GM12875 (cell line): ENCODE measurements around the gene SINHCAF.

ENCODE experiments used
- H3K4me3 ChIP-seq: one replicate; pipeline ENCODE4 v1.5.1; 2011; ENCODE audit warnings: low read depth, low read length, control low read depth
- CTCF ChIP-seq: IDR thresholded peaks from 2 replicates; pipeline ENCODE4 v1.5.1; 2011; ENCODE audit warnings: low read depth, mild to moderate bottlenecking, control low read depth, inconsistent platforms, low read length, moderate library complexity, borderline replicate concordance; ENCODE audit not compliant: insufficient read depth

The SINHCAF gene

GRCh38 chr12:31298515-31298910 is 27.4 kb downstream of the SINHCAF start:
- no peak overlapping the region for H3K4me3 ChIP-seq
- TF ChIP-seq CTCF = no peak

GRCh38 chr12:31297572-31298514 is 28.1 kb downstream of the SINHCAF start:
- no peak overlapping the region for H3K4me3 ChIP-seq

GRCh38 chr12:31289441-31289840 is 36.5 kb downstream of the SINHCAF start:
- TF ChIP-seq CTCF = no peak

More at GRCh38 chr12:31297572-31298514, 28.1 kb downstream of the SINHCAF start:
- no peak for TF ChIP-seq CTCF

GRCh38 chr12:31288381-31288780 is 37.6 kb downstream of the SINHCAF start:
- no peak for TF ChIP-seq CTCF
- no peak overlapping the region for H3K4me3 ChIP-seq

More at GRCh38 chr12:31289441-31289840, 36.5 kb downstream of the SINHCAF start:
- H3K4me3 ChIP-seq = no peak overlapping the region

GRCh38 chr12:31280183-31280582 is 45.8 kb downstream of the SINHCAF start:
- no peak for TF ChIP-seq CTCF
- no peak overlapping the region for H3K4me3 ChIP-seq

GRCh38 chr12:31279390-31279924 is 46.5 kb downstream of the SINHCAF start:
- no peak for TF ChIP-seq CTCF
- H3K4me3 ChIP-seq = no peak overlapping the region

- no peak for TF ChIP-seq CTCF
These were observed 47.1 kb downstream of the SINHCAF start for GRCh38 chr12:31278832-31279231.

More at GRCh38 chr12:31278832-31279231, 47.1 kb downstream of the SINHCAF start:
- no peak overlapping the region for H3K4me3 ChIP-seq
